GM18909 (cell line): ENCODE results near the gene OR5K3.
"Not testable (repeated sequence)": the region's sequence is repeated elsewhere in the genome, so short reads cannot be mapped to it uniquely, and the experiment has no call there.

Experiments used
- ATAC-seq: cut with Tn5 transposase; IDR thresholded peaks from one replicate; pipeline ENCODE4 v1.9.1; 2021; ENCODE audit warnings: mild to moderate bottlenecking; ENCODE audit not compliant: unreplicated experiment, poor library complexity

Gene OR5K3, protein sequence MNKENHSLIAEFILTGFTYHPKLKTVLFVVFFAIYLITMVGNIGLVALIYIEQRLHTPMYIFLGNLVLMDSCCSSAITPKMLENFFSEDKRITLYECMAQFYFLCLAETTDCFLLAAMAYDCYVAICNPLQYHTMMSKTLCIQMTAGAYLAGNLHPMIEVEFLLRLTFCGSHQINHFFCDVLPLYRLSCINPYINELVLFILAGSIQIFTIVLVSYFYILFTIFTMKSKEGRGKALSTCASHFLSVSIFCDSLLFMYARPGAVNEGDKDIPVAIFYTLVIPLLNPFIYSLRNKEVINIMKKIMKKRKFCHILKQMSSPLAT

DNA sequence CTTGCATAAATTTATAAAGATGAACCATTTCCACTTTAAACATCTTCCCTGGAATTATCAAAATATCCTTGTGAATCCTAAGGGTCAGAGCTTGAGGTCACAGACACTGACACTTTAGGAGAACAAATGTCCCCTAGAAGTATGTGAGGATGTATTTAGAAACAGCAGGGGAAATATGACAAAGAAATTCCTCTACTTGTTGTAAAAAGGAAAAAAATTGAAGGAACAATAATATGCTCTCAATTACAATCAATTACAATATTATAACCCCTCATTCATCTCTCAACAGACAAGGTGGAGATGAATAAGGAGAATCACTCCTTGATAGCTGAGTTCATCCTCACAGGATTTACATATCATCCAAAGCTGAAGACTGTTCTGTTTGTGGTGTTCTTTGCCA, at the start of gene OR5K3:
OR5K3 (plus strand) TSS at position 301 of the 400 bp plus-strand sequence; CDS start at position 301, 0 bp downstream.
- ATAC-seq = no peak

DNA sequence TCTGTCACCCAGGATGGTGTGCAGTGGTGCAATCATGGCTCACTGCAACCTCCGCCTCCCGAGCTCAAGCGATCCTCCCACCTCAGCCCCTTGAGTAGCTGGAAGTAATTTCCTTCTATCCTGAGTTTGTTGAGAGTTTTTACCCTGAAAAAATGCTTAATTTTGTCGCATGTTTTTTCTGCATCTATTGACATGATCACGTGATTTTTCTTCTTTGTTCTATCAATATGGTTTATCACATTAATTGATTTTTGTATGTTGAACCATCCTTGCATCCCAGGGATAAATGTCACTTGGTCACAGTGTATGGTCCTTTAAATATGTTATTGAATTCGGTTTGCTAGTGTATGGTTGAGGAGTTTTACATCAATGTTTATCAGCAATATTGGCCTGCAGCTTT, 48.7 kb upstream of the OR5K3 start:
- ATAC-seq = no peak

DNA sequence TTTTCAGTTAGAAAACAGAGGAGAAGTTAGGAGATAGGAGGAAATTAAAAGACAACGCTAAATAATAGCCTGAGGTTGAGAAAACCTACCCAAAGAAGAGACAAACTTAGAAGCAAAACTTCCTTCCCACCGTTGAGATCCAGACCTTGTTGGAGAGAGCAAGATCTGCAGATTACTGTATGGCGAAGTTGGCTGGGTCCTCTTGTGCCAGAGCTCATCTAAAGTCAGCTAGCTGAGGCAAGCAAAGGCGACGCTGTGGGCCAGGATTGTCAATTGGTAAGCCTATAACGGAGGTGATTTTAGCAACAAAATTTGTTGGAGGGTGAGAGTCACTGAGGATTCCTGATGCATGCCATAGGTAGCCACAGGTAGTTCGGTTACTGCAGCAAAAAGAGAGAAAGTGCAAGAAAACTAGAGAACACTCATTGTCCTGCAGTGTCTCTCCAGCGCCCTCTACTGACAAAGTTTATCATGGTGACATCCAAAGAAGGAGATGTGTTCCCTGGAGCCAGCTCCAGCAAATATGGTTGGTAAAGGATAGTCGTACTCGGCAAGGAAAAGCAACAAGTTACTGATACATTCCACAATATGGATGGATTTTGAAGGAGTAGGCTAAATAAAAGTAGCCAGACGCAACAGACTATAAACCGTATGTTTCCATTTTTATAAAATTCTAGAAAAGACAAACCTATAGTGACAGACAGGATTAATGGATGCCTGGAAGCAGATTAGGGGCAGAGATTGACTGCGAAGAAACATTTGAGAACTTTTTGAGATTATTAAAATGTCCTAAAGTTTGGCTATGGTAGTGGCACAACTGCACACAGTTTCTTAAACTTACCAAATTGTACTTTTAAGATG, 46.6 kb upstream of the OR5K3 start:
- ATAC-seq = peak; percentile 64

DNA sequence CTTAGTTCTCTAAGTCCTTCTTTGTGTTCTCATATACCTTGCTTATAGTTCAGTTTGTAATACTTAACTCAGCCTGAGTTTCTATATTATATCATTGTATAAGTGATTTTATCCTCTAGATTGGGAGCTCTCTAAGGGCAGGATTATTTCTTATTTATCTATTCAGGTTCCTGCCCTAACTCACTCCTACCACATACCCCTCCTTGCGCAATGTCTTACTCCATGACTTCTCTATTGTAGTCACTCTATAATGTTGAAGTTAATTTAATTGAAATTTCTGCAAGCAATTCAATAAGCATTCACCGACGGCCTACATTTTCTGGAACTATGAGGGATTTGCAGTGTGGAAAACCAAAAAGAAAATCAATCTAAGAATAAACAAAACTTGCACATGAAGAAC, 40.4 kb upstream of the OR5K3 start:
- no peak for ATAC-seq

DNA sequence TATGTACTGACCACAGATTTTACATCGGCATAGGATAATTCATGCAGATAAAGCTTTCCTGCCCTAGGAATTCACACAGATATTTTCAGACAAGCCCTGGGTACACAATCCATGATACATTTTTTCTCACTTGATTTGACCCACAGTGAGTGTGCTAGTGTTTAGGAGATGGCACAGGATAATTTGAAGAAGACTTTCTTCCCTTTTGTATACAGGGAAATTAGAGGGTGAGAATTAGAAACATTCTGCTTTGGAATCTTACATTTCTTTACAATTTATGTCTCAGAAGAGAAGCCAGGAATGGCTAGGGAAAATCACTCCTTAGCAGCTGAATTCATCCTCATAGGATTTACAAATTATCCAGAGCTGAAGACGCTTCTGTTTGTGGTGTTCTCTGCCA, 36.9 kb upstream of the OR5K3 start, which contains the start of gene OR5K4:
OR5K4 (plus strand) TSS at position 301 of the 400 bp plus-strand sequence; CDS start at position 301, 0 bp downstream.
- ATAC-seq = no peak

DNA sequence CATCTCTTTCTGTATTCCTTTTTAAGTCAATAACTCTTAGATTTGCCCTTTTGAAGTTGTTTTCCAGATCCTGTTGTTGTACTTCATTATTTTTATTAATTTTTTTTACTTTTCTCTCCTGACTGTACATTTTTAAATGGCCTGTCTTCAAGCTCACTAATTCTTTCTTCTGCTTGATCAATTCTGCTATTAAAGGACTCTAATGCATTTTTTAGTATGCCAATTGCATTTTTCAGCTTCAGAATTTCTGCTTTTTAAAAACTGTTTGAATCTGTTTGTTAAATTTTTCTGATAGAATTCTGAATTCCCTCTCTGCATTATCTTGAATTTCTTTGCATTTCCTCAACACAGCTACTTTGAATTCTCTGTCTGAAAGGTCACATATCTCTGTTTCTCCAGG, 31.2 kb upstream of the OR5K3 start:
- ATAC-seq = no peak

DNA sequence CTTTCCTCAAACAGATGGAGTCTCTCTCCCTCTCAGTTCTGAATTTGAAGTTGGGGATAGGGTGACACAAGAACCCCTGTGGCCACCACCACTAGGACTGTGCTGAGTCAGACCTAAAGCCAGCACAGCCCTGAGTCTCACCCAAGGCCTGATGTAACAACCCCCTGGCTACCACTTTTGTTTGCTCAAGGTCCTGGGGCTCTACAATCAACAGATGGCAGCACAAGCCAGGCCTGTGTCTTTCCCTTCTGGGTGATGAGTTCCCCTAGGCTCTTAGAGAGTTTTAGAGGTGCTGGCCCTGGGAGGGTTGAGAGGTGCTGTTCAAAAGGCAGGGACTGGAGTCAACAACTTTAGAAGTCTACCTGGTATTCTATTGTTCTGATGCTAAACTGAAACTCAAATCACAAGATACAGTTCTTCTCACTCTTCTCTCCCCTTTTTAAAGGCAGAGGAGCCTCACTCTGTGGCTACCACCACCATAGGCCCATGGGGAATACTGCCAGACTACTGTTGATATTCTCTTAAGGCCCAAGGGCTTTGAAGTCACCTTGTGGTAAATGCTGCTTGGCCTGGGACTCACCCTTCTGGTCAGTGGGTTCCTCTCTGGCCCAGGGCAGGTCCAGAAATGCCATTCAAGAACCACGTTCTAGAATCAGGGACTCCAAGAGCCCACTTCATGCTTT, 30.3 kb upstream of the OR5K3 start:
- ATAC-seq = peak; percentile 81

DNA sequence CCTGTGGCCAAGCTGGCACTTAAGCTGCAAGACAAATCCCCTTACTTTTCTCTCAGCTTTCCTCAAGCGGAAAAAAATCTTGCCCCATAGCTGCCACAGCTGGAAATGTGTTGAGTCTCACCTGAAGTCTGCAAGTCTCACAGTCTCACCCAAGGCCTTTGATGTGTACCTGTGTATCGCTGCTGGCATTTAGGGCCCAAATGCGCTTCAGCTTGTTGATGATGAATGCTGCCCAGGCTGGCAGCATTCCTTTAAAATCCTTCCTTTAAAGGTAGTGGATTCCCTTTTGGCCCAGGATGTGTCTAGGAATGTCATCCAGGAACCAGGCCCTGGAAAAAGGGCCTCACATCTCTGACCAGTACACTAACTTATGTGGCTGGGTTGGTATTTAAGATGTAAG, 29.8 kb upstream of the OR5K3 start:
- no peak for ATAC-seq

DNA sequence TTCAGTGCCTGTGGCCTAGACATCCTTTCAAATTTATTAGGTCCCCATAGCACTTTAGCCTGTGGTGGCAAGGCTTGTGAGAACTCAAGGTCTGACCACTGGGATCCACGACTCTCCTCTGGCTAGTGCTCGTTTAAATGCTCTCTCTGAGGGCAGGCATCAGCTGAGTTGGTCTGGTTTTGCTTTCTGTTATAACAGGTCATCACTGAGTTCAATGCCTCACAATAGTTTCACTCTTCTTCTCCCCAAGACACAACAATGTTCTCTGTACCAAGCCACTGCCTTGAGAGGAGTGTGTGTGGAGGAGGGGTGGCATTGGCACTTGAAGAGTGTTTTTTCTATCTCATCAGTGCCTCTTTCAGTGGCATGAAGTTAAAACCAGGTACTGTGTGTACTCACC, 29.2 kb upstream of the OR5K3 start:
- ATAC-seq = peak; percentile 50

DNA sequence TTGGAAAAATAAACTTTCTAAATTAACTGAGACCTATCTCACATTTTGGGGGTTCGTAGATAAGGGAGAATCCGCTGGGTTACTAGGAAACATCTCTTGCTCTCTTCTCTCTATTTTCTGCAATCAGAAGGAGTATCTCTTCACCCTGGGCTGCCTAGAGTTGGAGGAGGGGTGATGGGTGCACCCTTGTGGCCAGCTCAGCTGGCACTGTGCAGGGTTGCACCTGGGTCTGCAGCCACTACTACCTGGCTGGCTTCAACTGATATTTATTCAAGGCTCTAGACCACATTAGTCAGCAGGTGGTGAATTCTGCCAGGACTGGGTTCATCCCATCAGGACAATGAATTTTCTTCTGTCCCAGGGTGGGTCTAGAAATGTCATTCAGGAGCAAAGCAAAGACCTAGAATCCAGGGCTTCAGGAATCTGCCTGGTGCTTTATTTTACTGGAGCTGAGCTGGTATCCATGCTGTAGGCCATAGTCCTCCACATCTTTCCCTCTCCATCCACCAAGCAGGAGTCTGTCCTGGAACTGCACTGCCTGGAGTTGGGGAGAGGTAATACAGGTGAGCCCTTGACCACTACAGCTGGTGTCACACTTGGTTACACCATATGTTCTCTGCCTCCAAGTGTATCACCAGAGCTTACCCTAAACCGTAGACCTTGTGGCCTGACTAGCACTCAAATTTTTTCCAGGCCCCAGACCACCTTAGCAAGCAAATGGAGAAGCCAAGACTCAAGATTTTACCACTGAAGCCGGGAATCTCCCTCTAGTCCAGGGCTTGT, 22.8 kb upstream of the OR5K3 start:
- ATAC-seq = no peak

DNA sequence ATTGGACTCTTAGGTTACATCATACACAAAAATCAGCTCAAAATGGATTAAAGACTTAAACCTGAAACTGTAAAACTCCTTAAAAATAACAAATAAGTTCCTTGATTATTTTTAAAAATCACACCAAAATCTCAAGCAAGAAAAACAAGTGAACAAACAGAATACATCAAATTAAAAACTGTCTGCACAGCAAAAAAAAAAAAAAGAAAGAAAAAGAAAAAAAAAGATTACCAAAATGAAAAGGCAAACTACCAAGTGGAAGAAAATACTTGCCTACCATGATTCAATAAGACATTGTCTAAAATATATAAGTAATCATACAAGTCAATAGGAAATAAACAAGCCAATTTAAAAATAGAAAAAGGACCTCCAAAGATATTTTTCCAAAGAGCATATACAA, 19.3 kb upstream of the OR5K3 start:
- no peak for ATAC-seq

DNA sequence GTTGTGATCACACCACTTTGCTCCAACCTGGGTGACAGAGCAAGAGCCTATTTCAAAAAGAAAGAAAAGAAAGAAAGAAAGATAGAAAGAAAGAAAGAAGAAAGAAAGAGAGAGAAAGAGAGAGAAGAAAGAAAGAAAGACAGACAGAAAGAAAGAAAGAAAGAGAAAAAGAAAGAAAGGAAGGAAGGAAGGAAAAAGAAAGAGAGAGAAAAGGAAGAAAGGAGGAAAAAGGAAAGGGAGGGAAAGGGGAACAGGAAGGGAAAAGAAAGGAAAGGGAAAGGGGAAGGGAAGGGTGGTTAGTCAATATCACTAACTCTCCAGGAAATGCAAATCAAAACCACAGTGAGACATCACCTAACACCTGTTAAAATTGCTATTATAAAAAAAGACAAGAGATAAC, 18.6 kb upstream of the OR5K3 start:
- no peak for ATAC-seq

DNA sequence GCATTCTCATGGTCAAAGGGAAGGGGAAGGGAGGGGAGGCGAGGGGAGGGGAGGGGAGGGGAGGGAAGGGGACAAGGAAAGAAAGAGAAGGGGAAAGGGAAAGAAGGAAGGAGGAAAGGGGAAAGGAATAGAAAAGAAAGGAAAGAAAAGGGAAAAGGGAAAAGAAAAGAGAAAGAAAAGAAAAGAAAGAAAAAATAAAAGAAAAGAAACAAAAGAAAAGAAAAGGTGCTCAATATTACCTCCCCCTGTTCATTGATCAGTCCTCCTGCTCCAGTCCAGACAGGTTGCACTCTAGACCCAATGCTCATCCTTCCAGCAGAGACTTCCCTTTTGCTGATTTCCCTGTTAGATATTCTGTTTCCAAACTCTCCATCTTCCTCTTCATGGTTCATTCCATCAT, 18.0 kb upstream of the OR5K3 start:
- no peak for ATAC-seq

DNA sequence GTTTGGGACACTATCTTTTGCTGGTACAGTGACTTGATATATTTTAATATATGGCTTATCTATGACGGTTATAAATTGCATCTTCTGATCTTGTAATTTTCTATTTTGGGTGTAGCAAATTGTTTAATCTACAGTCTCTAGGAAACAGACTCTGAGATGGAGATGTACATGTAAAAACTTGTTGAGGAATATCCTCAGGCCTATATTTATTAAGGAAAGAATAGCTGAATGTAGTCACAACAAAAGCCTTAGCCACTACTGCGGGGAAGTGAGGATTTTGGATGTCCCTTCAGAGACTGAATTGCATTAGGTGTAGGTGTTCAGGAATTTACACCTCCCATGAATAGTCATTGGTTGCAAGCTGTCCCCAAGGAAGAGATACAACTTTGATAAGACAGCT, 13.8 kb upstream of the OR5K3 start:
- ATAC-seq = no peak

DNA sequence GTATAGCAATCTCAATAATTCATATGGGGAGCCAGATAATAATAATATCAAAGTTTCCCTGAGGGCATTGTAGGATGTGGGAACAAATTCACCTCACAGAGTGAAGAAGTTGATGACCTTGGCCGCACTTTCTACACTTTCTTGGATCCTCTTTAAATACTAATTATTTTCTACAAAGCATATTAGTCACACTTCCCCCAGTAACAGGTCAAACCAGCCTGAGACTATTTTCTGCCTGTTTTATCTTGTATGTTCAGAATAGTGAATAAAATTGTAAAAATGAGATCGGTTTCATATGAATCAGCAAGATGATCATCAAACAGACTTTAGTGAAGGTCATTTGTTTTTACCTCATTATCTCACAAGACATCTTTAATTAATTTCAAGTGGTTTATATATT, 2.3 kb upstream of the OR5K3 start:
- ATAC-seq = no peak

DNA sequence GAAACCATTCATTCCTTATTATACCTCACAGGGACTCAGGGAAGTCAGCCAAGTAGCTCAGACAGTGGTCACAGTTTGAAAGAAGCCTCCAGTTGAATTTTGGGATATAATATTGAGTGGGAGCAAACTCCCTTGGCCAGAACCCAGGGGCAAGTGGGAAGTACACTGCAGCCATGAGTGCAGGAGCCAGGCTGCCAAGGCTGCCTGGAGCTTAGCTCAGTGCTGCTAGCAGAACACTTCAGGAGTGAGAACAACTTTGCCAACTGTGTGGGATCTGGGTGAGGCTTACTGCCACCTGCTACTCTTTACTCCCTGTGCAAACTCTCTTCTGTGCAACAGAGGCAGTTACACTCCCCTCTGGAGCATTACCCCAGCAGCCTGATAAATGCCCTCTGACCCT, 4.6 kb downstream of the OR5K3 start:
- ATAC-seq = no peak

DNA sequence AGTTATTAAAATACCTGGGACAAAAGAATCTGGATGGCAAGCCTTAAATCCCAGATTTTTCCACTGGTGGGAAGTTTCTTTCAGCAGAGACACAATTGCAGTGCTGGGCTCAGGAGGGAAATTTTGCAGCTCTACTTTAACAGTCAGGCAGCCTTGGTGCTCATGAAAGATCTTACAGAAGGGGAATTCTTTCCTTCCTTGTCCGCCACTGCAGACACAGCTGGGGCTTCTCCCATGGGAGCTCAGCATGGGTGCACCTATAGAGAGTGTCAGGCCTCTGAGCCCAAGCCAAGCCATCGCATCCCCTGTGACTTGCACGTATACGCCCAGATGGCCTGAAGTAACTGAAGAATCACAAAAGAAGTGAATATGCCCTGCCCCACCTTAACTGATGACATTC, 6.0 kb downstream of the OR5K3 start:
- not testable (repeated sequence) for ATAC-seq

DNA sequence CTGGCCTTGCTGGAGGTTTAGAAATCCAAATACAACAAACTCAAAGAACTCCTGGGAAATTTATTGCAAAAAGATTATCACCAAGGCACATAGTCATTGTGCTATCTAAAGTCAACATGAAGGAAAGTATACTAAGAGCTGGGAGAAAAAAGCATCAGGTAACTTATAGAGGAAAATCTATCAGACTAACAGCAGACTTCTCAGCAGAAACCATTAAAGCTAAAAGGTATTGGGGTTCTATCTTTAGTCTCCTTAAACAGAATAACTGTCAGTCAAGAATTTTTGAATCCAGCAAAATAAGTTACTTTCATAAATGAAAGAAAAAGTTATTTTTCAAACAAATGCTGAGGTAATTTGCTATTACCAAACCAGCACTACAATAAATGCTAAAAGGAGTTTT, 8.0 kb downstream of the OR5K3 start:
- no peak for ATAC-seq

DNA sequence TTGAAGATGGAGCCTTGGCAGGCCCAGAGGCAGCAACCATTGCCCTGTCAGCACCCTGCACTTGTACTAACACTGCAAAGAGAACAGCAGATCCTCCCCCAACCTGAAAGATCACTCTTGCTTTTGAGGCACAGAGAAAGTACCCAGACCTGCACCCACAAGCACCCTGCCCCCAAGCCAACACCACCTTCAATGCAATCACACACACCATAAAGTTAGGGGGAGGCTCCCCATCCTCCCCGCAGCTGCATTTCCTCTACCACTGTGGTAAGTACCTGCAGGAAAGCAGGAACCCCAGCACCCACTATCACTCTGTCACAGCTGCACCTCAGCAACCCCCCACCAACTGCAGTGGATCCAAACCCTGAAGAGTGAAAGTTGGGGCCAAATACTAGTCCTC, 12.0 kb downstream of the OR5K3 start:
- no peak for ATAC-seq

DNA sequence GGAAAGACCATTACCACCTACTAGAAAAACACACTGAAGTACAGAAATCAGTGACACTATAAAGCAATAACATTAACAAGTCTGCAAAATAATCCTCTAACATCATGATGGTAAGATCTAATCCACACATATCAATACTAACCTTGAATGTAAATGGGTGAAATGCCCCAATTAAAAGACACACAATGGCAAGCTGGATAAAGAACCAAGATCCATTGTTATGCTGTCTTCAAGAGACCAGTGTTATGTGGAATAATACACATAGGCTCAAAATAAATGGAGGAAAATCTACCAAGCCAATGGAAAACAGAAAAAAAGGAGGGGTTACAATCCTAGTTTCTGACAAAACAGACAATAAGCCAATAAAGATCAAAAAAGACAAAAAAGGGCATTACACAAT, 13.5 kb downstream of the OR5K3 start:
- ATAC-seq = no peak
